AG10803 (cell line): ENCODE measurements around the gene SAP130.

Experiments used
- DNase-seq: peaks from one replicate; pipeline ENCODE4 v3.0.0; 2010; ENCODE audit warnings: low read depth
- H3K4me3 ChIP-seq: 2 replicates; pipeline ENCODE4 v1.5.1; 2011; ENCODE audit warnings: mild to moderate bottlenecking, low read length, control low read depth
- CTCF ChIP-seq: conservative IDR thresholded peaks from 2 replicates; pipeline ENCODE4 v1.5.1; 2011; ENCODE audit warnings: mild to moderate bottlenecking, low read length, control low read depth, inconsistent platforms

Gene SAP130

GRCh38 chr2:127985026-127985734, 42.7 kb downstream of the SAP130 start:
- H3K4me3 ChIP-seq = no peak overlapping the region
- no peak for TF ChIP-seq CTCF
- no peak for DNase-seq

- TF ChIP-seq CTCF = no peak
- no peak overlapping the region for H3K4me3 ChIP-seq
- no peak for DNase-seq
Observed at GRCh38 chr2:127984551-127984950, 43.3 kb downstream of the SAP130 start.

- no peak for TF ChIP-seq CTCF
- no peak for DNase-seq
- no peak overlapping the region for H3K4me3 ChIP-seq
Observed at GRCh38 chr2:127969446-127969845, 58.4 kb downstream of the SAP130 start.

GRCh38 chr2:127968610-127969339, 59.1 kb downstream of the SAP130 start:
- no peak overlapping the region for H3K4me3 ChIP-seq
- no peak for TF ChIP-seq CTCF
- peak; percentile 24 for DNase-seq

GRCh38 chr2:127961729-127962128, 66.1 kb downstream of the SAP130 start:
- no peak for DNase-seq
- no peak overlapping the region for H3K4me3 ChIP-seq

GRCh38 chr2:127957240-127957639, 70.6 kb downstream of the SAP130 start:
- no peak for DNase-seq
- no peak overlapping the region for H3K4me3 ChIP-seq
- TF ChIP-seq CTCF = no peak

More at GRCh38 chr2:127961729-127962128, 66.1 kb downstream of the SAP130 start:
- TF ChIP-seq CTCF = no peak

GRCh38 chr2:127954857-127955256, 73.0 kb downstream of the SAP130 start:
- no peak for TF ChIP-seq CTCF

More at GRCh38 chr2:127954857-127955256, 73.0 kb downstream of the SAP130 start:
- H3K4me3 ChIP-seq = no peak overlapping the region
- DNase-seq = no peak
